Measurements from ENCODE around the gene SNX25.
"Not testable (repeated sequence)": the region's sequence is repeated elsewhere in the genome, so short reads cannot be mapped to it uniquely, and the experiment has no call there.

The SNX25 gene

GRCh38 chr4:185352741-185353140 is 143.3 kb downstream of the SNX25 start:
- Histone ChIP-seq H3K4me1 (ENCODE audit: control insufficient read depth, insufficient read depth, low read length) (no peaks in the 10 kb centered on the region), H3K27me3 (ENCODE audit: control insufficient read depth, insufficient read depth, low read length, poor library complexity, severe bottlenecking) (no peaks in the 10 kb centered on the region), H3K36me3 (ENCODE audit: control insufficient read depth, insufficient read depth, low read length) (peaks cover 9% of the 10 kb centered on the region), H3K9me3 (ENCODE audit: control insufficient read depth, low read length) (no peaks in the 10 kb centered on the region), H3K4me3 (ENCODE audit: insufficient read depth, low read depth, low read length) (no peak overlapping the region), H3K27ac (ENCODE audit: insufficient read depth, low read depth, low read length, poor library complexity, severe bottlenecking) (no peak overlapping the region)
- WGBS, 2 experiments: 94 to 99% methylated on average over 2 of the region's 2 CpGs

DNA sequence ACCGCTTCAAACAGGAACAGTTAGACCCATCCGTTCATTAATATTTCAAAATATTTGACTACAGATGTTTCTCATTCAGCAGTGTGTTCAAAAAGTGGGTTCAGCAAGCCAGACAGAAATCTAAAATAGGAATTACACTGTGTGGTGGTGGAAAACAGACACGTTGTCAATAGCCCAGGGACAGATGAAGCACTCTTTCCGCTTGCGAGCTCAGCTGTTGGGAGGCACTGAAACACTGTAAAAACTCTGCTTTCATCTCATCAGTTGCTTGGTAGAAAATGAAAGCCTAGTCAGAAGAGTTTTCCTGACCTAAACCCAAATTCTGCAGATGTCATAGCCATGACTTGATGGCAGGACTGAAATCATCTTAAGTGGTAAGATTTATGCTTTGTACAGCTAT is 147.8 kb downstream of the SNX25 start:
- no peaks in the 10 kb centered on the region for H3K4me1 ChIP-seq (ENCODE audit: control insufficient read depth, insufficient read depth, low read length)
- H3K27me3 ChIP-seq (ENCODE audit: control insufficient read depth, insufficient read depth, low read length, poor library complexity, severe bottlenecking): no peaks in the 10 kb centered on the region
- 94 to 96% methylated on average over 5 of the region's 5 CpGs for WGBS, 2 experiments
- no peak overlapping the region for H3K27ac ChIP-seq (ENCODE audit: insufficient read depth, low read depth, low read length, poor library complexity, severe bottlenecking)
- H3K9me3 ChIP-seq (ENCODE audit: control insufficient read depth, low read length): no peaks in the 10 kb centered on the region
- peaks cover 4% of the 10 kb centered on the region for H3K36me3 ChIP-seq (ENCODE audit: control insufficient read depth, insufficient read depth, low read length)
- H3K4me3 ChIP-seq (ENCODE audit: insufficient read depth, low read depth, low read length): no peak overlapping the region

DNA sequence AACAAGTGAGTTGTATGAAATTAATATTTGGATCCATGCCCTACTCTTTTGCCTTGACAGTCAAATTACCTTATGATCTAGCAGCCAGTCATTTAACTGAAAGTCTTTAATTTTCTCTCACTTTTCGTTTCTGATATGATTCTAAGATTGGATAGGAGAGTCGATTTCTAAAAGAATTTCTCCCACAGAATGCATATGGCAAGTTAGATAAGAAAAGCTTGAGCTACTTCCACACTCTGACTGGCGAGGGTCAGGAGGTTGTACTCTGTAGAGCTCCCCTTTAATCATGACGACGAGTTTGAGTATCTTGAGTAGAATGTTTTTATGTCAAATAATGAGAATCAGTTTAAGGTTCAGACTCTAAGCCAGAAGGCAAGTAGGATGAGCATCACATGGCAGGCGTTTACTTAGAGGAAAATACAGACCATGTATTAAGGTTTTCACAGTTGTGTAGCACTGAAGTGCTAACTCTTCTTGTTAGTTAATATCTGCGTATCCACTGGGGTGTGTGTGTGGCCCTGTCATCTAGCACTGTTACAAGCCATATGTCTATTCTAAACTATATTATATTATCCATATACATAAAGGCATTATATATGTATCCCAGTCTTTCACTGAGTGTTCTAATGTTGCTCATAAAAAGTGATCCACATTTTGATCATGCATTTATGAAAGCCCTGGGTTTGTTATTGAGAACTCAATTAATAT is 148.5 kb downstream of the SNX25 start:
- no peak overlapping the region for H3K27ac ChIP-seq (ENCODE audit: insufficient read depth, low read depth, low read length, poor library complexity, severe bottlenecking)

GRCh38 chr4:185358514-185358913 is 149.1 kb downstream of the SNX25 start:
- H3K27ac ChIP-seq (ENCODE audit: insufficient read depth, low read depth, low read length, poor library complexity, severe bottlenecking): no peak overlapping the region
- WGBS, 2 experiments: 93 to 94% methylated on average over 3 to 4 of the region's 4 CpGs
- H3K36me3 ChIP-seq (ENCODE audit: control insufficient read depth, insufficient read depth, low read length): peaks cover 3% of the 10 kb centered on the region

More for the DNA sequence above, 148.5 kb downstream of the SNX25 start:
- H3K4me3 ChIP-seq (ENCODE audit: insufficient read depth, low read depth, low read length): no peak overlapping the region
- WGBS, 2 experiments: 89 to 94% methylated on average over 6 to 7 of the region's 7 CpGs
- no peaks in the 10 kb centered on the region for H3K4me1 ChIP-seq (ENCODE audit: control insufficient read depth, insufficient read depth, low read length)
- H3K9me3 ChIP-seq (ENCODE audit: control insufficient read depth, low read length): no peaks in the 10 kb centered on the region
- peaks cover 3% of the 10 kb centered on the region for H3K36me3 ChIP-seq (ENCODE audit: control insufficient read depth, insufficient read depth, low read length)
- H3K27me3 ChIP-seq (ENCODE audit: control insufficient read depth, insufficient read depth, low read length, poor library complexity, severe bottlenecking): no peaks in the 10 kb centered on the region

DNA sequence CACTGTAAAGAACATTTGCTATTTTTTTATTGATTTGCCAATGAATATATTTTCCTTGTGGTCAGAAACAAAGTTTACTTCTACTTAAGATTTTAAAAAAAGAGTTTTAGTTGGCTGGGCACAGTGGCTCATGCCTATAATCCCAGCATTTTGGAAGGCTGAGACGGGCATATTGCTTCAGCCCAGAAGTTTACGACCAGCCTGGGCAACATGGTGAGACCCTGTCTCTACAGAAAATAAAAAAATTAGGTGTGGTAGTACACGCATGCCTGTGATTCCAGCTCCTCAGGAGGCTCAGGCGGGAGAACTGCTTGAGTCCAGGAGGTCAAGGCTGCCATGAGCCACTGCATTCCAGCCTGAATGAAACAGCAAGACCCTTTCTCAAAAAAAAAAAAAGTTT is 149.6 kb downstream of the SNX25 start:
- H3K27ac ChIP-seq (ENCODE audit: insufficient read depth, low read depth, low read length, poor library complexity, severe bottlenecking): no peak overlapping the region

More at GRCh38 chr4:185358514-185358913, 149.1 kb downstream of the SNX25 start:
- Histone ChIP-seq H3K27me3 (ENCODE audit: control insufficient read depth, insufficient read depth, low read length, poor library complexity, severe bottlenecking) (no peaks in the 10 kb centered on the region), H3K9me3 (ENCODE audit: control insufficient read depth, low read length) (no peaks in the 10 kb centered on the region), H3K4me3 (ENCODE audit: insufficient read depth, low read depth, low read length) (no peak overlapping the region), H3K4me1 (ENCODE audit: control insufficient read depth, insufficient read depth, low read length) (no peaks in the 10 kb centered on the region)

DNA sequence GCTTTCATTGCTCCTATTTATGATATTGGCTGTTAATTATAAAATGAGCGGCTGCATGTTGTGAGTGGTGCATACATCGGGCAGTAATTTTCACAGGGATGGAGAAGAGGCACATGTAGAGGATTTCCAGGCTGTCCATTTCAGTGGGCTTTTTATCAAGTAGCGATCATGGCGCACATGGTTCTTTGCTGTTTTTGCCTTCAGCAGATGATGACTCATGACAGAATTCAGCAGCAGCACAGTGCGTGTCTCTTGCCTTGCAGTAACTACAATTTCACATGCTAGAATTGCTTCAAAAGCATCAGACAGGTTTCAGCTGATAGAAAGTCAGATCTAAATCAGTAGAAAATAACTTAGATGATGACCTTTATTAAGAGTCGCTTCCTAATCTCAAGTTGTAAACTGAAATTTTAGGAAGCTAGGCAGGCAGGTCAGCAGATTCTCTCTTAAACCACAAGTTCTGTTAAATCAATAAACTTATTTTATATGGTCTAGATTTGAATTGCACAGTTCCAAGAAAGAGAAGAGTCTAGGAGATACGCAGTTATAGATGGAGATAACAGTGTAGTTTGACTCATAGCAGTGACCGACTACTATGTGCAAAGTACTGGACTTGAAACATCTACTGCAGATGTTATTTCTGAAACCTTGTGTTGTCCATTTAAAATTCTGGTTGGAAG is 150.5 kb downstream of the SNX25 start:
- 94 to 95% methylated on average over 8 of the region's 8 CpGs for WGBS, 2 experiments
- no peak overlapping the region for H3K27ac ChIP-seq (ENCODE audit: insufficient read depth, low read depth, low read length, poor library complexity, severe bottlenecking)

More for the DNA sequence above, 149.6 kb downstream of the SNX25 start:
- peaks cover 3% of the 10 kb centered on the region for H3K36me3 ChIP-seq (ENCODE audit: control insufficient read depth, insufficient read depth, low read length)
- H3K4me1 ChIP-seq (ENCODE audit: control insufficient read depth, insufficient read depth, low read length): no peaks in the 10 kb centered on the region
- 83 to 90% methylated on average over 4 of the region's 4 CpGs for WGBS, 2 experiments
- H3K9me3 ChIP-seq (ENCODE audit: control insufficient read depth, low read length): no peaks in the 10 kb centered on the region
- no peaks in the 10 kb centered on the region for H3K27me3 ChIP-seq (ENCODE audit: control insufficient read depth, insufficient read depth, low read length, poor library complexity, severe bottlenecking)
- no peak overlapping the region for H3K4me3 ChIP-seq (ENCODE audit: insufficient read depth, low read depth, low read length)

DNA sequence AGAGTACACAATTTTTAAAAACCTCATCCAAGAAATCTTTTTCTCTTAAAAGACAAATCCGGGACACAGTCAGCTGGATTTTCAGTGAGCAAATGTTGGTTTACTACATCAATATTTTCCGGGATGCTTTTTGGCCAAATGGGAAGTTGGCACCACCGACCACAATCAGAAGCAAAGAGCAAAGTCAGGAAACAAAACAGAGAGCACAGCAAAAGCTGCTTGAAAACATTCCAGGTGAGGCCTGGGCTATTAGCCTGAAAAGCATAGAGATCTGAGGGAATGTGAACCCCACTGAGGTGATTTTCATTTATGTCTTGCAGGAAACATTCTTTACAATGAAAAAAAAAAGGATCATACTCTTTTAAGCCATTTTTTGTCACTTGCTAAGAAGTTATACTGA is 152.5 kb downstream of the SNX25 start:
- WGBS, 2 experiments: 95 to 96% methylated on average over 3 of the region's 3 CpGs
- no peak overlapping the region for H3K4me3 ChIP-seq (ENCODE audit: insufficient read depth, low read depth, low read length)
- peaks cover 3% of the 10 kb centered on the region for H3K36me3 ChIP-seq (ENCODE audit: control insufficient read depth, insufficient read depth, low read length)
- H3K9me3 ChIP-seq (ENCODE audit: control insufficient read depth, low read length): no peaks in the 10 kb centered on the region
- no peaks in the 10 kb centered on the region for H3K4me1 ChIP-seq (ENCODE audit: control insufficient read depth, insufficient read depth, low read length)
- no peak overlapping the region for H3K27ac ChIP-seq (ENCODE audit: insufficient read depth, low read depth, low read length, poor library complexity, severe bottlenecking)
- H3K27me3 ChIP-seq (ENCODE audit: control insufficient read depth, insufficient read depth, low read length, poor library complexity, severe bottlenecking): no peaks in the 10 kb centered on the region

More for the DNA sequence above, 150.5 kb downstream of the SNX25 start:
- Histone ChIP-seq H3K9me3 (ENCODE audit: control insufficient read depth, low read length) (no peaks in the 10 kb centered on the region), H3K36me3 (ENCODE audit: control insufficient read depth, insufficient read depth, low read length) (peaks cover 3% of the 10 kb centered on the region), H3K27me3 (ENCODE audit: control insufficient read depth, insufficient read depth, low read length, poor library complexity, severe bottlenecking) (no peaks in the 10 kb centered on the region), H3K4me3 (ENCODE audit: insufficient read depth, low read depth, low read length) (no peak overlapping the region), H3K4me1 (ENCODE audit: control insufficient read depth, insufficient read depth, low read length) (no peaks in the 10 kb centered on the region)

GRCh38 chr4:185362570-185362969 is 153.2 kb downstream of the SNX25 start:
- not testable (repeated sequence) for H3K27ac ChIP-seq (ENCODE audit: insufficient read depth, low read depth, low read length, poor library complexity, severe bottlenecking); H3K9me3 ChIP-seq (ENCODE audit: control insufficient read depth, low read length); H3K4me3 ChIP-seq (ENCODE audit: insufficient read depth, low read depth, low read length); H3K4me1 ChIP-seq (ENCODE audit: control insufficient read depth, insufficient read depth, low read length); H3K36me3 ChIP-seq (ENCODE audit: control insufficient read depth, insufficient read depth, low read length); H3K27me3 ChIP-seq (ENCODE audit: control insufficient read depth, insufficient read depth, low read length, poor library complexity, severe bottlenecking)
- 95 to 96% methylated on average over 6 of the region's 6 CpGs for WGBS, 2 experiments

- WGBS, 2 experiments: 81 to 100% methylated on average over 1 of the region's 3 CpGs
- no peaks in the 10 kb centered on the region for H3K27me3 ChIP-seq (ENCODE audit: control insufficient read depth, insufficient read depth, low read length, poor library complexity, severe bottlenecking)
- H3K4me3 ChIP-seq (ENCODE audit: insufficient read depth, low read depth, low read length): no peak overlapping the region
- H3K9me3 ChIP-seq (ENCODE audit: control insufficient read depth, low read length): no peaks in the 10 kb centered on the region
- H3K27ac ChIP-seq (ENCODE audit: insufficient read depth, low read depth, low read length, poor library complexity, severe bottlenecking): no peak overlapping the region
- peaks cover 3% of the 10 kb centered on the region for H3K36me3 ChIP-seq (ENCODE audit: control insufficient read depth, insufficient read depth, low read length)
- no peaks in the 10 kb centered on the region for H3K4me1 ChIP-seq (ENCODE audit: control insufficient read depth, insufficient read depth, low read length)
These were observed 153.9 kb downstream of the SNX25 start for GRCh38 chr4:185363251-185363650.

- no peak overlapping the region for H3K4me3 ChIP-seq (ENCODE audit: insufficient read depth, low read depth, low read length)
- H3K9me3 ChIP-seq (ENCODE audit: control insufficient read depth, low read length): no peaks in the 10 kb centered on the region
- no peaks in the 10 kb centered on the region for H3K4me1 ChIP-seq (ENCODE audit: control insufficient read depth, insufficient read depth, low read length)
- no peak overlapping the region for H3K27ac ChIP-seq (ENCODE audit: insufficient read depth, low read depth, low read length, poor library complexity, severe bottlenecking)
- no peaks in the 10 kb centered on the region for H3K27me3 ChIP-seq (ENCODE audit: control insufficient read depth, insufficient read depth, low read length, poor library complexity, severe bottlenecking)
- H3K36me3 ChIP-seq (ENCODE audit: control insufficient read depth, insufficient read depth, low read length): peaks cover 3% of the 10 kb centered on the region
- 92 to 93% methylated on average over 4 of the region's 5 CpGs for WGBS, 2 experiments
These were observed 155.5 kb downstream of the SNX25 start for GRCh38 chr4:185364886-185365285.
